Activated gamma-delta T cell treated with anti-CD3 and anti-CD28 coated beads, Interleukin-2, amount 50 U/mL, for 16 hours (primary cell): ENCODE measurements around the gene RELN.

Experiments used
- DNase-seq: peaks from one replicate; pipeline ENCODE4 v3.0.0-alpha.2; 2020; ENCODE audit warnings: low read depth

RELN gene

GRCh38 chr7:103632005-103632639, 357.3 kb downstream of the RELN start:
- no peak for DNase-seq

GRCh38 chr7:103630318-103630717, 359.1 kb downstream of the RELN start:
- no peak for DNase-seq

GRCh38 chr7:103628742-103629141, 360.7 kb downstream of the RELN start:
- no peak for DNase-seq

- DNase-seq = no peak
Measured at GRCh38 chr7:103626776-103627175, 362.7 kb downstream of the RELN start.

GRCh38 chr7:103622274-103622673, 367.2 kb downstream of the RELN start:
- no peak for DNase-seq

GRCh38 chr7:103613655-103614642, 375.5 kb downstream of the RELN start:
- no peak for DNase-seq

- DNase-seq = no peak
Measured at GRCh38 chr7:103609778-103610177, 379.7 kb downstream of the RELN start.

GRCh38 chr7:103605640-103606039, 383.8 kb downstream of the RELN start:
- no peak for DNase-seq

GRCh38 chr7:103598326-103598905, 391.0 kb downstream of the RELN start:
- no peak for DNase-seq

GRCh38 chr7:103597606-103598005, 391.9 kb downstream of the RELN start:
- DNase-seq = no peak

- no peak for DNase-seq
Measured at GRCh38 chr7:103594186-103594585, 395.3 kb downstream of the RELN start.

- DNase-seq = no peak
Measured at GRCh38 chr7:103593691-103594090, 395.8 kb downstream of the RELN start.

GRCh38 chr7:103592844-103593243, 396.6 kb downstream of the RELN start:
- no peak for DNase-seq

GRCh38 chr7:103592187-103592586, 397.3 kb downstream of the RELN start:
- DNase-seq = no peak

- DNase-seq = no peak
Measured at GRCh38 chr7:103580031-103580430, 409.4 kb downstream of the RELN start.

- DNase-seq = no peak
Measured at GRCh38 chr7:103577059-103577458, 412.4 kb downstream of the RELN start.

GRCh38 chr7:103576641-103577040, 412.8 kb downstream of the RELN start:
- DNase-seq = no peak

- DNase-seq = no peak
Measured at GRCh38 chr7:103574576-103574975, 414.9 kb downstream of the RELN start.

- no peak for DNase-seq
Measured at GRCh38 chr7:103573479-103574058, 415.9 kb downstream of the RELN start.

GRCh38 chr7:103571586-103571985, 417.9 kb downstream of the RELN start:
- DNase-seq = no peak

GRCh38 chr7:103569621-103570305, 419.7 kb downstream of the RELN start:
- no peak for DNase-seq

- no peak for DNase-seq
Measured at GRCh38 chr7:103564416-103564815, 425.0 kb downstream of the RELN start.
